SKM-1 (cell line): ENCODE measurements around the gene WRAP73.
"Not testable (repeated sequence)": the region's sequence is repeated elsewhere in the genome, so short reads cannot be mapped to it uniquely, and the experiment has no call there.

Experiments
- DNase-seq: peaks from one replicate; lab custom pipeline; 2025; ENCODE audit not compliant: unreplicated experiment; lab: John Stamatoyannopoulos, UW

Gene WRAP73

DNA sequence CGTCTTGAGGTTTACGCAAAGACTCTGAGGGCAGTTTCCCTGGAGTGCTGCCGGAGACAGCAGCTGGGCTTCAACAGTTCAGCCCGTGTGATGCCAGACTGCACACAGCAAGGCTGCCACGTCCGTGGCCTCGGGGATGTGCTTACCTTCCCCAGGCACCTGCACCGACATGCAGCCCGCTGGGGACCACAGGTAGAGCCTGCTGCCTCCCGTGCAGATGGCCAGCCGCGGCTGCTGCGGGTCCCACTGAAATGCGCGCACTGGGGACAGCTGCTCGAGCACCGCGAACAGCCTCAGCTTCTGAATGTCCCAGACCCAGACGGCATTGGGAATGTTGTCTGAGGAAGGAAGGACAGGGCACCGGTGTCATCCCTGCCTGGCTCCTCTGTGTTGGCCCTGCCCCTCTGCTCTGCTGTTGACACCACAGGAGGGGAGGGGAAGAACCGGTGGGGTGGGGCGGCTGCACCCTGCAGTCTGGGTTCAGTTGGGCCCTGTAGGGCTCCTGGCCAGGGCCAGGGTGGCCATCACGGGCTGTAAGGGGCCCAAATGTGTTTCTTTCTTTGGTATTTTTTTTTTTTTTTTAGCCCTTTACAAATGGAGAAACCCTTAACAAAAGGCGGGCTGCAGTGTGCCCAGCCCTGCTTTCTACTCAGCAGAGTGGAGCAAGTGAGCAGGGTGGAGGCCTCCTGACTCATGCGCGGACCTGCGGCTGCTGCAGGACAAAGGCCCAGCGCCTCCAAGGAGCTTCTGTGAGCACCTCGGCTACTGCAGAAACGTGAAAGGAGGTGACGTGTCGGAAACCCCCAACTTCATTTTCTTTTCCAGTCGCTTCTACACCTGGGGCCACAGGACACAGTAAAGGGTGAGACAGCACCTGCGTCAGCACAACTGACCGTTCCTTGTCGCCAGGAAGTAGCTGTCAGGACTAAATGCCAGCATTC lies 18.3 kb downstream of the WRAP73 start:
- DNase-seq = no peak

DNA sequence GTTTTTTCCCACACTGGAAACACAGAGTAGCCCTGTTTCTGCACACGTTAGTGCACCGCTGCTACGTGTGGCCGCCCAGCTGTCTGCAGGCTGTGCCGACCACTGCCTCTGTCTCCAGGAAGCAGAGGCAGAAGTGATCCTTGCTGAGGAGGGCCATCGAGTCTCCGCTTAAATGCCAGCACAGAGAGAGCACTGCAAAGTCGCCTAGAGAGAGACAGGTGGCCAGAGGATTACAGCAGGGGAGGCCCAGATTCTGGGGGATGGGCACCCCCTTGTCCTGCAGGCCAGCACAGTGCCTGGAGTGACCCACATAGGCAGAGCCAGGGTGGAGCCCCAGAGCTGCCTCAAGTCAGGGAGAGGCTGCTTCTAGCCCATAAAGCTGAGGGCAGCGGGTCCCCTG lies 19.0 kb downstream of the WRAP73 start:
- DNase-seq = no peak

DNA sequence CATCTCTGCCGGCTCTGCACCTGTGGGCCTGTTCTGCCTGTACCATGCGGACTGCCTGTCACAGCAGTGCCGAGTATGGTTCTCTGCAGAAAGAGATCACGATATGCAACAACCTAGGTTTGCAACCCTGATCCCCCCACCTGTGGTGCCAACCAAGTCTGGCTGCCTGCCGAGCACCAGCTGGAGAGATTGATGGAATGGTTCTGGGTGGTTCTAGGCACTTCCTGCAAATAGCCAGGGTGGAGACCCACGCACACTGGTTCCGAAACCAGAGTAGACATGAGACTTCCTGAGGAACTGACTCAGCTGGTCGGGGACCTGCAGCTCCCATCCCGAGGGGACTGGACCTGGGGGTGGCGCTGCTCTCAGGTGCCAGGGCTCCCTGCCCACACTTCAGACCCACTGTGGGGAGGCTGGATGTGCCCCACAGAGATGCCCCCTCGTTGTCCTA lies 19.7 kb downstream of the WRAP73 start:
- no peak for DNase-seq

DNA sequence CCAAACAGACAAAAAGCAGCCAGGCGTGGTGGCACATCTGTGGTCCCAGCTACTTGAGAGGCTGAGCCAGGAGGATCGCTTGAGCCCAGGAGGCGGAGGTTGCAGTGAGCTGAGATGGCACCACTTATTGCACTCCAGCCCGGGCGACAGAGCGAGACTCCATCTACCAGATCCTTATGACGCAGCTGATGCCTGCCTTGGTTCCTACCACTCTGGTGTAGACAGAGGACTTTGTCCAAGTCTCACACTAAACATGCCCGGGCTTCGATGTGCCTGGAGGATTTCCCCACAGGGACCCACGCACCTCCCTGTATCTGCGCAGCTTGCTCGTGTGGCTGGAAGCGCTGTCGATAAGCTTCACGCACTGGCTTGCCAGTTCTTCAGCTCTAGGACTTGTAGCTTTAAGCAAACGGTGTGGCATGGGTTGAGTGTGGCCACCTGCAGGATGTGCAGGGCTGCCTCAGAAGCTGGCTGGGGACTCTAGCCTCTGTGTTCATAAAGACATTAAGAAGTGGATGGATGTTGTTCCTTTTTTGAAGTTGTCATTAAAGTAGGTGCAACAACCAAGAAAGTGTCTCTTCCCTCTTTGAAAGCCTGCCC lies 20.2 kb downstream of the WRAP73 start:
- no peak for DNase-seq

DNA sequence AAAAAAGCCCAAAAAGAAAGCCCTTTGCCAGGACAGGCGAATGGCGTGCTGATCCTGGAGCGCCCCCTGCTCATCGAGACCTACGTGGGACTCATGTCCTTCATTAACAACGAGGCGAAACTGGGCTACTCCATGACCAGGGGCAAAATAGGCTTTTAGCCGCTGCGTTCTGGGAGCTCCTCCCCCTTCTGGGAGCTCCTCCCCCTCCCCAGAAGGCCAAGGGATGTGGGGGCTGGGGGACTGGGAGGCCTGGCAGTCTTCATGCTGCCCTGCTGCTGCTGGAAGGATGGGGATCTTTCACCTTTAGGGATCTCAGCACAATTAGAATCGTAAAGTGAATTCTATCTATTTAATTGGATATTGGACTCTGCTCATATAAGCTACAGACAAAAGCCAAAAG lies 21.5 kb downstream of the WRAP73 start:
- DNase-seq = no peak

DNA sequence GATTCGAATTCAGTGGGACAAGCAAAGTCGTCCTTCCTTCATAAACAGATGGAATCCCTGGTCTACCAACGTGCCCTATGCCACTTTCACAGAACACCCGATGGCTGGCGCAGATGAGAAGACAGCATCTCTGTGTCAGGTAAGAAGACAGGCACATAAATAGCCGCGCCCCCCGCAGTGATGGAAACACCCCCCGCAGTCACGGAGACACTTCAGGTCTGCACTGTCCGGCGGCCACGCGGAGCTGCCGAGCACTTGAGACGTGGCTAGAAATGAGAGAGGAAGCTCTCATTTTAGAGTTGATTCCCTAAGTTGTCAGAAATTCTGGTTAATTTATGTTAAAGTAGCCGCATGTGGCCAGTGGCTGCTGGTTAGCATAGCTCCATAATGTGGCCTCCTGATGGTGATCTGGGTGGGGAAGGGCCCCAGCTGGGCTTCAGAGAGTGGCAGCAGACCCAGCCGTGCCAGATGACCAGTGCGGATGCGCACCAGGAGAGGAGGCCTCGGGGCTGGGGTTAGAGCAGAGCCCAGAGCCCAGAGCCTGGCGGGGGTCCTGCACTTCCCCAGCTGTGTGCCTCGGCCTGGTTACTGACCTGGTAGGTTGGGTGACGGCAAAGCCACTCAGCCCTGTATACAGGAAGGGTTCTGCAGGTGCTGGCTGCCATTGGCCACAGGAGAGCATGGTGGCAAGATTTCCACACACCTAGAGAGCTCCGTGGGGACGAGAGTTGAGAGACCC lies 22.2 kb downstream of the WRAP73 start:
- no peak for DNase-seq

DNA sequence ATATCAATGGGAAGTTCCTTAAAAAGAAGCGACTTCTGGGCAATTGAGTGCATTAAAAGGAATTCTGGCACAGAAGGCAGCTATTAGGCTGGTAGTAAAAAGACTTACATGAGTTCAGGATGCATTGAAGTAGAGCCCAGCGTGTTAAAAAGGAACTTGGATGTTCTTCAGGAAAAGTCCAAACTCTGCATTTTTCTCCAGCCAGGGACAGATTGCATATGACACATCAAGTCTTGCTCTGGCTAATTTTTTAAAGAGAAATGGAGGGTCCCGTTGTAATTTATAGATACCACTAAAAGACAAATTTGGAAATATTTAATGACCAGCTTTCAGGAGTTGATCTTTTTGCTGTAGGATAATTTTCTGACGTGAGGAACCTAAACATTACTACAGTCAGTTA lies 23.9 kb downstream of the WRAP73 start:
- no peak for DNase-seq

DNA sequence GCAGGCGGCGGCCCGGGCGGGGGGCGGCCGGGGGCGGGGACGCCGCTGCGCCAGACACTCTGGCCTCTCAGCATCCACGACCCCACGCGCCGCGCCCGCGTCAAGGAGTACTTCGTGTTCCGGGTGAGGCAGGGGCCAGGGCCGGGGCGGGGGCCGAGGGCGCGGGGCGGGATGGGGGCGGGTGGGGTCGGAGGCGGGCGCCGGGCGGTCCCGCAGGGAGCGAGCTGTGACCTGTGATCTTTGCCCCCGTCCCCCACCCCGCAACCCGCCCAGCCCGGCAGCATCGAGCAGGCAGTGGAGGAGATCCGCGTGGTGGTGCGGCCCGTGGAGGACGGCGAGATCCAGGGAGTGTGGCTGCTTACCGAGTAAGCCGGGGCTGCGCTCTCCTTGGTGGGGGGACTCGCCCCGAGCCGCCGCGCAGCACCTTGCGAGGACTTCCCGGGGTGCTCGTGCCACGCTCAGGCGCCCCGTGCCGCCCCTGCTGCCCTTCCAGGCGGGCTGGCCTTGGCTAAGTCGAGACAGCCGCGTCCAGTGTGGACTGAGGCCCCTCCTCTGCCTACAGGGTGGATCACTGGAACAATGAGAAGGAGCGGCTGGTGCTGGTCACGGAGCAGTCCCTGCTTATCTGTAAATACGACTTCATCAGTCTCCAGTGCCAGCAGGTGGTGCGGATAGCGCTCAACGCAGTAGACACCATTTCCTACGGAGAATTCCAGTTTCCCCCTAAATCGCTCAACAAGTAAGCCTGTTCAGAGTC lies 24.6 kb downstream of the WRAP73 start:
- DNase-seq = no peak

DNA sequence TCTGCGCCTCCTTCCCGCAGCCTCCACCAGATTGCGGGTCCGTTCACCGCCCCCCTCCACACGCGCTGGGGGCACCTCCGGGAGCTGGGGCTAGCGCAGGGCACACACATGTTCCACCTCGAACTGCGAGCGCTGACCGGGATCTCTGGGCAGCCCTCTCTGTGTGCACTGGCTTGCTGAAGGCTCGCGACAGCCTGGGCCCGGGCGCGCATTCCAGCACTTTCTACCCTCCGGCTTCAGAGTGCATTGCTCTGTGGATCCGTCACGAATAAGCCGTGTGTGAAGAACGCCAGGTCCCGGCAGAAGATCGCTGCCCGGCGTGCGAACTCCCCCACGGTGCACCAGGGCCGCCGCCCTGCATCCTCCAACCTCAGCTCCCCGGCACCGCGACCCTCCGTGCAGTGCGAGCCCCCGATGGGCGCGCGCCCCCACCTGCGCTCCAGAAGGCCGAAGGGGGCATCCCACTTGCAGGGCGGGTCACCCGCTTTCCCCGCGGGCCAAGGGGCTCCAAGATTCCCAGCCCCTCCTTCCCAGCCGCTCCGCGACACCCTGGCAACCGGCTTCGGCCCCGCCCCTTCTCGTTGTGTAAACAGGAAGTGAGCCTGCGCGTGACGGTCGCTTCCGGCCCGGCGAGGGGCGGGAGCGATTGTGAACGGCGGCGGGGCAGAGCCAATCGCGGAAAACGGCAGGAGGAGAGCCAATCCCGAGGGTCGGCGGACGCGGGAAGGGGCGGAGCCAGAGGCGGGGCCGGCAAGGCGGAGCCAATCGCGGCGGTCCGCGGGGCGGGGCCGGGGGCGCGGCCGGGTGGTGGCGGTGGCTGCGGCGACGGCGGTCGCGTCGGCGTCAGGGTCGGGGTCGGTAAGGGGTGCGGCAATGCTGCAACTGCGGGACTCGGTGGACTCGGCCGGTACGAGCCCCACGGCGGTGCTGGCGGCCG lies 25.4 kb downstream of the WRAP73 start, which contains the start of gene TPRG1L:
Gene TPRG1L, plus strand, starts transcription at position 816 of the 937 bp plus-strand sequence. Its CDS starts 58 bp downstream, at position 874.
- DNase-seq = peak; percentile 89

DNA sequence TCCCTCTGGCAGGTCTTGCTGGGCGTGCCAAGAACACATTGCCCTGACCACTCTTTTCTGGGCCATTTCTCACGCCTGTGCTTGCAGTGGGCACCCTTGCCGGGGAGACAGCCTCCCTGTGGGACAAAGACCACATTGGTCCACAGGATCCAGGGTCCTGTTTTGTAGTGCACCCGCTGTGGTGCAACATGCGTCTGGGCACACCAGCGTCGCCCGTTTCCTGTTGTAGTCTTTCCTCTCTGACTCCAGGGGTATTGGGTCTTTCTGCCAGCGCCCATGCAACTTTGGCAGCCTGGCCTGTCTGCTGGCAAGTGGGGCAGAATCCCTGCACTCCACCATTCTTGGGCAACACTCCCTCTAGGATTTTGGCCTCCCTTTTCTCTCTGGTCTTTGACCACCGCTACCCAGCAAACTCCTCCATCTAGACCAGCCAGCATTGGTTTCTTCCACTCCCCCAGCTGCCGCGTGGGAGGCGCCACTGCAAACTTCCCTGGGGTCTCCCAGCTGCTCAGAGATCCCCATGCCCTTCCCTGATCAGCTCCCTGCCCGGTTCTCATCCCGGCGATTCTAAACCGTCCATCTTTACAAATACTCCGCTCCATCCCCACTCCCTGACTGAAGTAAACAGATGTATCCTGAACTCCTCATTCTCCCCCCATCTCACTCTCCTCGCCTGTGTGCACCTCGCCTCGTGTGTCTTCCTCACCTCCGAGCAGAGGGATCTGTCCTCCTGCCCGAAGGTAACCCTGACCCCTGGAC lies 26.3 kb downstream of the WRAP73 start:
- DNase-seq = no peak

DNA sequence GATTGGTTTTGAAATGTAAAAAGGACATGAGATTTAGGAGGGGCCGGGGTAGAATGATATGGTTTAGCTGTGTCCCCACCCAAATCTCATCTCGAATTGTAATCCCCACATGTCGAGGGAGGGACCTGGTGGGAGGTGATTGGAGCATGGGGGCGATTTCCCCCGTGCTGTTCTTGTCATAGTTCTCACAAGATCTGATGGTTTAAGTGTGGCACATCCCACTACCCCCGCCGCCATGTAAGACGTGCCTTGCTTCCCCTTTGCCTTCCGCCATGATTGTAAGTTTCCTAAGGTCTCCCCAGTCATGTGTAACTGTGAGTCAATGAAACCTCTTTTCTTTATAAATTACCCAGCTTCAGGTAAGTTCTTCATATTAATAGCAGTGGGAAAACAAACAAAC lies 27.8 kb downstream of the WRAP73 start:
- not testable (repeated sequence) for DNase-seq

DNA sequence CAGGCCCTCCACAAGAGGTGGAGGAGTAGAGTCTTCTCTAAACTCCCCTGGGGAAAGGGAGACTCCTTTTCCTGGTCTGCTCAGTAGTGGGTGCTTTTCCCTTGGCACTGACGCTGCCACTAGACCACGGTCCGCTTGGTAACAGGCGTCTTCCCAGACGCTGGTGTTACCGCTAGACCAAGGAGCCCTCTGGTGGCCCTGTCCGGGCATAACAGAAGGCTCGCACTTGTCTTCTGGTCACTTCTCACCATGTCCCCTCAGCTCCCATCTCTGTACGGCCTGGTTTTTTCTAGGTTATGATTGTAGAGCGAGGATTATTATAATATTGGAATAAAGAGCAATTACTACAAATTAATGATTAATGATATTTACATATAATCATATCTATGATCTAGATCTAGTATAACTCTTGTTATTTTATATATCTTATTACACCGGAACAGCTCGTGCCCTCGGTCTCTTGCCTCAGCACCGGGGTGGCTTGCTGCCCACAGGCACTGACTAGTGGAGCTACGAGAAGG lies 28.7 kb downstream of the WRAP73 start:
- DNase-seq = not testable (repeated sequence)

DNA sequence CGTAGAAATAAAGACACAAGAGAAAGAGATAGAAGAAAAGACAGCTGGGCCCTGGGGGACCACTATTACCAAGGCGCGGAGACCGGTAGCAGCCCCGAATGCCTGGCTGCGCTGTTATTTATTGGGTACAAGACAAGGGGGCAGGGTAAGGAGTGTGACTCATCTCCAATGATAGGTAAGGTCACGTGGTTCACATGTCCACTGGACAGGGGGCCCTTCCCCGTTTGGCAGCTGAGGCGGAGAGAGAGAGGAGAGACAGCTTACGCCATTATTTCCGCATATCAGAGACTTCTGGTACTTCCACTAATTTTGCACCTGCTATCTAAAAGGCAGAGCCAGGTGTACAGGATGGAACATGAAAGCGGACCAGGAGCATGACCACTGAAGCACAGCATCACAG lies 29.2 kb downstream of the WRAP73 start:
- DNase-seq = no peak

DNA sequence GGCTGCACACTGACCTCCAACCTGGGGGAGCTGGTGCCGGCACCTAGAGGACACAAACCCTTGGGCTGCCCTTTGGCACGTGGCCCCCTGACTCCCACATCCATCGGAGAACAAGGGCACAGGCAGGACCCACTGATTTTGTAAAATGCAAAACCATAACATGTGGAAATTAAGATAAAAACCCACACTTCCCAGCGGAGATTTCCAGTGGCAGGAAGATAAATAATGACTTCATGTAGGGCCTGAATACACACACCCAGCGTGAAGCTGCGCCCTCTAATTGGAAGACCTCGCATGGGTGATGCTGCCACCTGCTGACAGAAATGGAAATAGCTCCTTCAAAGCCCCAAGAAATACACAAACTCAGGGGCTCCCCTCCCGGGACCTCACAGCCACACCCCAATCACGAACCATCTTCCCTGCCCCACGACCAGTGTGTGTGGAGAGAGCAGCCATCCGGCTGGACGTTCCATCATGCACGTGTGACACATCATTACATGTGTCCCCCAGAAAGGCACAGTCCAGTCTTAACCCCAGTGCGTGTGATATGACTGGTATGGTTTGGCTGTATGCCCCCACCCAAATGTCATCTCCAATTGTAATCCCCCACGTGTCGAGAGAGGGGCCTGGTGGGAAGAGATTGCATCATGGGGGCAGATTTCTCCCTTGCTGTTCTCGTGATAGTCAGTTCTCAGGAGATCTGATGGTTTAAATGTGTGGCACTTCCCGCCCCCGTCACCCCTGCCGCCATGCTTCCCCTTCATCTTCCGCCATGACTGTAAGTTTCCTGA lies 30.8 kb downstream of the WRAP73 start:
- peak; percentile 25 for DNase-seq

DNA sequence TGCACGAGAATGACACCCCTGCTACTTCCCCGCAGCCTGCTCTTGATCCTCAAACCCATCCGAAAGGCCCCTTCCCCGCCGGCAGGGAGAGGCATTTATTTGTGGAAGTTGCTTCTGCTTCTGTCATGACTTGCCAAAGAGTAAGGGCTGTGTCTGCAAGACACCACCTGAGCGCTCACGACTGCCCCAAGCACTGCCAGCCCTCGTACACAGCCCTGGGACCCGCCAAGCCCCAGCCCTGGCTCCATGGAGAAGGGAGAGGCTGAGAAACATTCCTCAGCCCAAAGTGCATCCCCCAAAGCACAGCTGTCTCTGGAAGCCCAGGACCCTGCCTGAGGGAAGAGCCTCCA lies 31.4 kb downstream of the WRAP73 start:
- DNase-seq = no peak

DNA sequence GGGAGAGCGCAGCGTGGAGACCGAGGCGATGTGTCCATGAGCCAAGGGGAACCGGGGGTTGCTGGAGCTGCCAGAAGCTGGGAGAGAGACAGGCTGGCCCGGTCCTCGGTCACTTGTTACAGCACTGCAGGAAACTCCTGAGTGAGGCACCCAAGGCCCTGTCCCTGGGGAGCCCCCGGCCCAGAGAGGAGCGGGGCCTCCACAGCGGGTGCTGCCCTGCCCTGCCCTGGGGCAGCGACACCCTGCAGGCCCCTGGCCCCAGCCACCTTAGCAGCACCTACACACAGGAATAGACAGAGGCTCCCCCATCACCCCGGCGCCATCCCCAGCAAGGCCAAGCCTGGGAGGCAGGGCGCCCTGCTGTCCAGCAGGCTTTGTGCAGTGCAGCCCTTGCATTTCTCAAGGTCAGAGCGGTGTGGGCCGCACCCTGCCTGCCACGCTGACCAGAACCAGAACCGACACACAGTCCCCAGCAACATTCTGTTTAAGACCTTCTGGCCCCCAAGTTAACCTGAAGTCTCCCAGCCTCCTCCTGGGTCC lies 32.0 kb downstream of the WRAP73 start:
- DNase-seq = no peak

DNA sequence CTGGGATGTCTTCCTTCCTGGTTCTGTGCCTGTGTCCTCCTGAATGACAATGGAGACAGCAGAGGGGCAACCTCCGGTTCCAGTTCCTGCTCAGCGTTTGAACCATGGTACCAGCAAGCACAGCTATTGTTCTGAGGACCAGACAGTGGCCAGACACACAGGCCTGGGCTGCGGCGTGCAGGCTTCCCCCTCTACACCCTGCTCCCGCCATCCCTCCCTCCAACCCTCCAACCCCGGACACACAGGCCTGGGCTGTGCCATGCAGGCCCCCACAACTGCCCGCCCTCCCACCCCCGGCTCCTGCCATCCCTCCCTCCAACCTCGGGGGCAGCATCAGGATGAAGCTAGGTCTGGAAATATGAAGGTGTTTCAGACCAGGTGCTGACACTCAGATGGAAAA lies 33.0 kb downstream of the WRAP73 start:
- no peak for DNase-seq
